ENCODE data around the gene OTUD5. TPM values are rescaled to one million over a fixed set of nuclear protein-coding genes. Genes with fewer than 3 reads are reported as not detected.

Gene OTUD5
- total RNA-seq, 1 donor from 2014 or later, result 30.8 TPM

DNA sequence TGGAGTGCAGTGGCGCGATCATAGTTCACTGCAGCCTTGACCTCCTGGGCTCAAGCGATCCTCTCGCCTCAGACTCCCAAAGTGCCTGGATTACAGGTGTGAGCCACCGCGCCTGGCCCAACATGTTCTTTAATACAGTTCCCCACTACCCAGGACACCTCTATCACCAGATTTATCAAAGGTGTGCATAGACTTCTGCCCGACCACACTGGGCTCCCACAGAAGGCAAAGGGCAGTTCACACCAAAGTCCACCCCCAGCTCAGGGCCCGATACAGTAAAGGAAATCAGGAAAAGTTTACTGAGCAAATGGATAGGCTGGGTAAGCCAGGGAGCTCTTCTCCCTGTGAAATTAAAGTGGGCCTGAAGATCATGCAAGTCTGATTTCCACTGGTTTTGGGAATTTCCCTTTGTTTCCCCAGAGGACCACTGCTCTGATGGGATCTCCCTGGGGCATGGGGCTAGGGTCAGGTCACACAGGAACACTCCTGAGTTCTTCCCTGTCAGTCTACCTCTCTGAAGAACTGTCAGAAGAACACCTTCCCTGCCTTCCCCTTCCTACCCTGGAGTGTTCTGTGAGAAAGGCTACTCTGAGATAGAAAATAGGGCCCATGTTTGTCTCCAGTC lies 20.9 kb downstream of the OTUD5 start:
- no peak for DNase-seq

DNA sequence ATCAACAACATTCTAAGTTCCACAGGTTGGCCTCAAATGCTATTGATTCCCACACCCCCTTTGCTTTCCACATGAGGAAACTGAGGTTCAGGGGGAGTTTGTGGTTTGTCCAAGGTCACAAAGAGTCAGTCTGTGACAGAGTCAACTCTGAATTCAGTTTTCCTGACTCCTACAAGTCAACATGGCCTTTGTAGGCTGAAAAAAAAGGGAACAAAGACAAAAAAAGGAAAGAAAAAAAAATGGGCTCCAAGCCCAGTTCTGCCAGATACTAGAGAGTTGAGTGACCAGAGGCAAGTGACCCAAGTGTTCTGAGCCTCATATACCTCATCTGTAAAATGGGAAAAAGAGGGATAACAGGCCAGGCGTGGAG lies 22.1 kb downstream of the OTUD5 start:
- no peak for DNase-seq

DNA sequence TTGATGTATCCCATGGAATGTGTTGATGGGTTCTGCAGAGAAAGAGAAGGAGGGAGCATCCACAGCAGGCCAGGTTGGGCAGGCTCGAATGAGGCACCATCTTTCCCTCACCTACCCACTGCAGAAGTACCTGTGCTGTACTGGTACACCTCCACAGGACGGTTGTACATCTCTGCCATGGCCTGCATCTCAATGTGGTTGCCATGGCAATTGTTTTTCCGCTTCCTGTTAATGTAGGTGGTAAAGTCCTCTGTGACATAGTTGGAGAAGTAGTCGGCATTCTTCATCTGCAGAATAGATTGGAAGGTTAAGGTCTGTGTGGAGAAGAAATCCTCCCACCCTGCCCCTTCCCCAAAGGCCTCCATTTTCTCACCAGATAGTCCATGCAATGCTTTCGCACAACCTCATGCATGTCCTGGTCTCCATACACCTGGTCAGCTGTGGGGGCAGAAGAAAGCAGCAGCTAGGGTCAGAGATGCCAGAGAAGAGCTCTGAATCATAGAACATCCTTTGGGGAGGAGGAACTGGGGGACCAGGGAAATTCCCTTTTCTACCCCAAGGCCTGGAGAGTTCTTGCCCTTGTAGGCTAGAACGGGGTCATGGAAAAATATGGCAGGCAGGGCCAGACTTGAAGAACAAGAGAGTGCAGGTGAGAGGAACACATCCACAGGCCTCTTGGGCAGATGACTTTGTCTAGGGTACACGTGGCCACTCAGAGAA lies 22.7 kb downstream of the OTUD5 start:
- DNase-seq, result no peak

DNA sequence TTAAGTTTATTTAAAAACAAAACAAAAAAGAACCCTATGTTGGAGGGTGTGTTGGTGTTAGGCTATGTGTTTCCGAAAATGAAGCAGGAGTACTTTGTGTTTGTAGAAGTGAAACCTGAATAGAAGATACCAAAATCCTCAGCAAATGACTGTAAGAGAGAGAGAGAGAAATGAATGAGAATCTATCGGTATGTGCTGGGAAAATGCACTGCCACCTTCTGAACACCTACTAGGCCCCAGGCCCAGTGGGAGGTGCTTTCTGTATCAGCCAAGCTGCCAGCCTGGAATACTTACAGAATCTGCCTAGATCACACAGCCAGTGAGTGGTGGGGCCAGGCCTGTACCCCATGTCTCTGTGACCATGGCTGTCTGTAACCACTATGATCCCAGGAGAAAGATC lies 23.6 kb downstream of the OTUD5 start:
- DNase-seq, result no peak

DNA sequence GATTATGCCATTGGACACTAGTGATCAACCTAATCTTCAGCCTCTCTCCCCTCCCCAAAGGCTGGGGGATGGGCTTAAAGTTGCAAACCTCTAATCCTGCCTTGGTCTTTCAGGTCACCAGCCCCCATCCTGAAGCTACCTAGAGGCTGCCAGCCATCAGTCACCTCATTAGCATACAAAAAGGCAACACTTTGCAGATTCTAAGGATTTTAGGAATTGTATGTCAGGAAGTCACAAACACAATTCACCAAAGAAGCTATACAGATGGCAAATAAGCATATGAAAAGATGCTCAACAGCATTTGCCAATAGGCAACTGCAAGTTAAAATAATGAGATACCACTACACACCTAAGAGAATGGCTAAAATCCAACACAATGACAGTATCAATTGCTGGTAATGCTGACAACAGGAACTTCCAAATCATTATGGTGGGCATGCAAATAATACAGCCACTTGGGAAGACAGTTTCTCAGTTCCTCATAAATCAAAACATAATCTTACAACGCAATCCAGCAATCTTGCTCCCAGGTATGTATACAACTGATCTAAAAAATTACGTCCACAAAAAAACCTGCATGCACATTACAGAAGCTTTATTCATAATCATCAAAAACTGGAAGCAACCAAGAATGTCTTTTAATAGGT lies 29.5 kb downstream of the OTUD5 start:
- DNase-seq, result no peak

DNA sequence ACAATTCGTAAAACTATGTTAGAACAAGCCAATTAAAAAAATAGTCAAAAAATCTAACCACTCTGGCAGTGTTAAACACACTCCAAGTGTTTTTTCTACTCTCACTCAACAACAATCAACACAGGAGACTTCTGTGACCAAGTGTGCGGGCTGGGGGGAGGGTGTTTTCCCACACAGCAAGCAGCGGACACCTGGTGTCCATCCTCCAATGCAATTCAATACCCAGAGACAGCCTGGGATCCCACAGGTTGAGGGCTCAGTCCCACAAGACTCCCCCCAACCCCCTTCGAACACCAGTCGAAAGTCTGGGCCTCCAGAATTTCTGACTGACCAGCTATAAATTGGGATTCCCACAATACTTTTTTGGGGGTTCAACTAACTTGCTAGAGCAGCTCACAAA lies 30.3 kb downstream of the OTUD5 start:
- DNase-seq, result no peak

DNA sequence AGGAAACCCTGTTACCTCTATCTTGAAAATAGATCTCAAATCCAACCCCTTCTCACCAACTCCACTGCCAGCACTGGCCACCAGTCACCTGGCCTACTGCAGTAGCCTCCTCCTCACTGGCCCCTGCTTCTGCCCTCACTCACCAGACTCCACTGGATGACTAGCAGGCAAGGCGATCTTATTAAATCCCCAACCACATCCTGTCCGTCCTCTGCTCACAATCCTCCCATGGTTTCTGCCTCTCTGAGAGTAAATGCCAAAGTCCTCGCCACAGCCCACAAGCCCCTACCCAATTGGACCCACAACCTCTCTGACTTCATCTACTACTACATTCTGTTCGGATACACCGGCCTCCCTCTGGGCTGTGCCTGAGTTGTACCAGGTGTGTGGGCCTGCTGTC lies 33.1 kb downstream of the OTUD5 start:
- DNase-seq, result no peak

DNA sequence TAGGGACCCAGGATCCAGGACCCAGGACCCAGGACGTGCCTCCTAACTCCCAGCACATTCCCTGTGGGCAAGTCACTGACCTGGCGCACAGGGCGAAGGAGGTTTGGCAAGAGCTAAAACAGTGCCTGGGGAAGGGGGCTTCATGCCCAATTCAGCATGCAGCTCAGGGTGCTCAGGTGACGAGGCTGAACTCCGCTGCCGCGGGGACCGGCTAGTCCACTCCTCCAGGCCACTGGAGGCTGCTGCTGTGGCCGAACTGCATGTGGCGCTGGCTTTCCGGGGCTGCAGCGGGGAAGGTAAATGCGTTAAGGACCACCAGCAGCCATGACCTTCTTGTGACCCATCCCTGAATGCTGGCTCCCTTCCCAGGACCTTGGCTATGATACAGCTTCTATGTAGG lies 33.6 kb downstream of the OTUD5 start:
- DNase-seq, result no peak

DNA sequence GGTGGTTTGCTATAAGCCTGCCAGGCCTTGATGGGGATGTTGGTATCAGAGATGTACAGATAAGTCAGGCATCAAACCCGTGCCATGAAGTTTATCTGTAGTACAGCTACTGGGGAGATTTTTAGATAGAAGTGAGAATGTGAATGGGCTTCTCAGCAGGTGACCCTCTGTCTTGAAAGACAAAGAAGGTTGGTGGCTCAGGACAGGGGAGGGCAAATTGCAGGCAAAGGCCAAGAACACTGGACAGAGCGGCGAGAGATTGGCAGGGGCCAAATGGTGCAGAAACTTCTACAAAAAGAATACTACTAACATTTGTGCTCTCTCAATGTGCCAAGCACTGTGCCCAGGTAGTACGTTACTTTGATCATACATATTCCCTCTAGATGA lies 36.7 kb downstream of the OTUD5 start:
- no peak for DNase-seq

DNA sequence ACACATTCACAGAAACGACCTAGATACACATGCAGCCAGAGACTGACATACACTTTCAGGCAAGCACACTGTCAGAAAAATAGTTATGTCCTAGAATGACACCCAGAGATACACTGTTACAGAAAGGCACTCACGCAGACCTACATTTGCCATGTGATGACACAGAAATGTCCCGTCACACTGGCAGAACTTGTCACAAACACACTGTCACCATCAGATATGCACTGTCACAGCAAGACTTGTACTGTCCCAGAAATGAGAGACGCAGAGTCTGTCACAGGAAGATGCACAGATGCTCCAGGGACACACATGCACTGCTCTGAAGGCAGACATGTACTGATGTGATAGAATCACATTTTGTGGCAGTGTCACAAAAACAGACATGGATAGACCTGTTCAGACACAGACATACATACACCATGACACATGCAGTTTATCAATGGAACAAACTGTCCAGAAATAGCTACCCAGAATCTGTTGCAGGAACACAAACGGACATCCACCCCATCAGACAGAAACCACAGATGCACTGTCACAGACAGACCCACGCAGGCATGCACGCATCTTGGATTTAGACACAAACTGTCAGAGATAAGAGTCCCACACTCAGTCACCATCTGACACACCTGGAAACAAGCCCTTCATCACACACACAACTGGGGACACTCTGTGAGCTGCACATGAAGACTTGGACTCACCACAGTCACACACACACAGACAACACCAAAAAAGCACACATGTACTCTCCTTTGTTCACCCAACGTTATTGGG lies 37.3 kb downstream of the OTUD5 start:
- DNase-seq, result no peak

DNA sequence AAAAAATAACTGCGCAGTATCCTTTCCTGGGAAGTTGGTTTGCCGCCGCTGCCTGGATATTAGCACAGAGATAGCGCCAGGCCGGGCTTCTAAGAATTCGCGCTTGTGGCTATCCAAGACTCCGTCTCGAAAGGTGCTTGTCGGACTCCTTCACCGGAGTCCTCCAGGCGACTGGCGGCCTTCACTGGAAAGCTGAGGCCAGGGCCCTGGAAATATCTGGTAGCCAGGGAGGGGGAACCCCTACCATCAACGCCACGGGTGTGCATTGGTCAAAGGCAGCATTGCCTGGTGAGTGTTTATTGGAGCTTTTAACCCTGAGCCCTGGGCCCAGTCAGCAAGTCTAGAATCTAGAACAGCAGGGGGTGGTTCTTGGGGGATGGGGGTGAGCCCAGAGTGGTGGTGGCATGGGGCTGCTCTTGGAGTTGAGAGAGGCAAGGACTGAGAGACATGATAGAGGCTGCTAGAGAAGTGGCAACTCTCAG lies 38.0 kb downstream of the OTUD5 start:
- no peak for DNase-seq

DNA sequence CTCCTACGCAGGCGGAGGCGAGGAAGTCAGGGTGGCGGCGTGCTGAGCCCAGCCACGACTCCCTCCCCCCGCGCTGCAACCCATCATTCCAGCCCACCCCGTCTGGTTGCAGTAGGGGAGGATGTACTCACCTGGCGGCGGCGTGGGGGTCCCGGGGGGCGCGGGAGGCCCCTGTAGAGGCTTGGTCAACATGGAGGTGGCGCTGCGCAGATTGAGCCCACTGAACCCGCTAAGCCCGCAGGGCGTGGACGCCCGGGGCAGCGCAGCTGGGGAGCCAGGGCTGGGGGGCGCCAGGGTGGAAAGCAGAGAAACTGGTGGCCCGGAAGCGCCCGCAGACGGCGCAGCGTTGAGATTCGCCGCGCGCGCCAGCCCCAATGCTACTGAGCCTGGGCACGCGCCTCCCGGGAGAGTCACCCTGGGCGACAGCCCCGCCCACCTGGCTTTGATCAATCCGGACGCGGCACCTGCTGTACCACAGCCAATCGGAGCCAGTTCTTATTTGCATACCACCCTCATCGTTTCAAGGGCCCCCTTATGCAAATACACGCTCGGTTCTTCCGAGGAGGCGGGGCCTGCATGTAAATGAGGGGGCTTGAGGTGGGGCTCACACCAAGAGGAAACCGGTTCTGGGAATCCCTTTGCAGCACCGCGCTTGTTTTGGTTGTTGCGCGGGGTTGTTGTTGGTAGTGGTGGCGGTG lies 38.6 kb downstream of the OTUD5 start, which contains the start of gene PIM2:
PIM2 (minus strand) TSS at position 382 of the 698 bp plus-strand sequence; CDS start at position 192, 190 bp downstream.
- DNase-seq, result peak; percentile 87

DNA sequence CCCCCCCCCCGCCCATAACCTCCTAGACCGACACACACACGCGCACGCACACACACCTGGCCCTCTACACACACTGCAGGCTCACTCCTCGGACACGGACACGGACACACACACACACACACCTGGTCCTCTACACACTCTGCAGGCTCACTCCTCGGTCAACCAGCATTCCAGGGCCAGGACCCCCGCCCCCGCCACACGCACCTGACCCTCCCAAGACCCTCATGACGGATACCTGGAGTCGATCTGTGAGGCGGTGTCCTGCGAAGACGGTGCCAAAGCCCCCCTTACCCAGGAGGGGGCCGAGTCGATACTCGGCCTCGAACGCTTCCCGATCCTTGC lies 39.1 kb downstream of the OTUD5 start:
- no peak for DNase-seq

DNA sequence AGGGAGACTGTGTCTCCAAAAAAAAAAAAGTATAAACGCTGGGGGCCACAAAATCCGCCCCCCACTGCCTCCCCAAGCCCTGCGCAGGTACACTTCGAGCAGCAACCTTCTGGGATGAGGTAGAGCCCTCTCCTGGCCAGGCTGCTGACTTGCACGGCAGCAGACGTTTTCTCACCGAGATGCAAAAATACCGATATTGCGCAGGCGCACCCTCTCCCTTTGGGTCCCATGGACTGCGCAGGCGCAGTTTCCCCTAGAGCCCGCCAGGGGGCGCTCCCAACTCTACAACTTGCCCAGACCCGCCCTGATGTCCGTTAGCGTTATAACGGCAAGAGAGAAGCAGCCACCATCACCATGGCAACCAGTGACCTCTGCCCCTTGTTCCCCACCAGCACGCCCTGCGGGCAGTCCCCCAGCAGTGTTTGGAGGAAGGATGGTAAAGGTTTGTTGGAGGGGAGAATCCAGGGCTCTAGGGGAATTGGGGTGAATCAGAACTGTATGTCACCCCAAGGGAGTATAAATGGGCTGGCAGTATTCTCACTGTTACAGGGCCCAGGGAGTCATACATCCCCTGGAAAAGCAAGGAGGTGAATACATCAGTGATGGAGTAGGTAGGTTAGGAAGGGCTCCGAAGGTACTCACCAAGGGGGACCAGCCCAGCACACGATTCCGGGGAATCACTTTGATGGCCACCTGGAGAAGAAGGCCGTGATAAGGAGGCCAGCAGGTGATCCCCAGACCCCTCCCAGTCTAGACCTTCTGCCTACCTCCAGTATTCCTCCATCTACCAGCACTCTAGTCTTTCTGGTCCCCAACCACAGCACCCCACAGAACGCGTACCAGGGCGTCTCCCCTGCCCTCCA lies 40.0 kb downstream of the OTUD5 start:
- peak; percentile 93 for DNase-seq

DNA sequence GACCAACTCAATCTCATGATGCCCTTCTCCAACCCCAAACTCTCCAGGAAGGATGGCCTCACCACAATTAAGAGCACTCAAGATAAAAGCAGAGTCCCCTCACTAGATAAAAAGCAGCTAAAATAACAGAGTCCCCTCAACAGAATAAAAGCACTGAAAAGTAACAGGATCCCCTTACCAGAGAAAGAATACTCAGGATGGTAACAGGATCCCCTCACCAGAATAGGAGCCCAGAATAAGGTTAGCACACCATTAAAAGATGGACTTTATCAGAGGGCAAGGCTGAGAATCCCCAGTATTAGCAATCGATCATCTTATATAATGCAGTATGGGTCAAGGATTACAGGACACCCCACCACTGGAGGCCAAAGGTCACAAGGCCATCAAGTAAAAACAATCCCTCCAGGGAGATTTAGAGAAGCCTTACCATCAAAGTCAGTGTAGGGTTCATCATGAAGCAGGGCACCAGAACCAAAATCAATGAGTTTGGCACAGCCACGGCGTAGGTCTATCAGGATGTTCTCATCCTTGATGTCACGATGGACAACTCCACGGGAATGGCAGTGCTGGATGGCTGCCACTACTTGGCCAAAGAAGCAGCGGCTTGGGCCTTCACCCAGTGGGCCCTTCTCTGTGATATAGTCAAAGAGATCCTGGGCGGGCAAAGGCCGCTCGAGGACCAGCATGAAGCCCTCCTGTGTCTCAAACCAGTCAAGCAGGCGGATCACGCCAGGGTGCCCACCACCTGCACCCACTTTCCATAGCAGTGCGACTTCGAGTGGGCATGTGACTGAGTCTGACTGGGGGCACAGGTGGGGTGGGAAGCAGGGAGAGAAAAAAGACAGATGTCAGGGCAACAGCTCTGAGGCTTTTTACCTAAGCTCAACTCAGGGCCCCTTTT lies 42.6 kb downstream of the OTUD5 start:
- no peak for DNase-seq

DNA sequence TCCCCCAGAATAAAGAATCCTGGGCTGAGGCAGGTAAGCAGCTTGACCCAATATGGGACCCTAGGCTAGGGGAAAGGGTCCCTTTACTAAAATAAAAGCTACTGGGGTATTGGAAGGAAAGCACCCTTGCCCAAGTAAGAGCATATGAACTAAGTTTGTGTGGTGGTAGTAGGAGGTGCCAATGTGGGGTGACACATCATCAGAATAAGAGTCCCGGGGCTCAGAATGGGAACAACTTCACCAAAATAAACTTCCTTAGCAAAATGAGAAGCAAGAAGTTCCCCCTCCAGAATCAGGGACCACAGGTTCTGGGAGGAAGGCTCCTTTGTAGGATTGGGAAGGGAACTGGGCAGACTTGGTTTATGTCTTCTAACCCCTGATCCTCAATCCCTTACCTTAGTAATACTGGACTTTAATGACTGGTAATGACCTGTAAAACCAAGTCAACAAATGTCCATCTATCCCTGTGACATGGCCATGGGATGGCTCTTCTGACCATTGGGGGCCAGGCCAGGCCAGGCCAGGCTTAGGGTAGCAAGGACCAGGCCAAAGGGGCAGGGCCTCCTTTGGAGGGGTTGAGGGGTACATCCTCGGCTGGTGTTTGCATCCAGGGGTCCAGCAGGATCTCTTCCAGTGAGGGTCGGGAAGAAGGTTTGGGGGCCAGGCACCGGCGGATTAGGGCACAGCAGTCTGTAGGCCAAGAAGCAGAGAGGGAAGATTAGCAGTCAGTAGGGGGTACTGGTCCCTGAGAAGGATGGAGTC lies 43.6 kb downstream of the OTUD5 start:
- no peak for DNase-seq

DNA sequence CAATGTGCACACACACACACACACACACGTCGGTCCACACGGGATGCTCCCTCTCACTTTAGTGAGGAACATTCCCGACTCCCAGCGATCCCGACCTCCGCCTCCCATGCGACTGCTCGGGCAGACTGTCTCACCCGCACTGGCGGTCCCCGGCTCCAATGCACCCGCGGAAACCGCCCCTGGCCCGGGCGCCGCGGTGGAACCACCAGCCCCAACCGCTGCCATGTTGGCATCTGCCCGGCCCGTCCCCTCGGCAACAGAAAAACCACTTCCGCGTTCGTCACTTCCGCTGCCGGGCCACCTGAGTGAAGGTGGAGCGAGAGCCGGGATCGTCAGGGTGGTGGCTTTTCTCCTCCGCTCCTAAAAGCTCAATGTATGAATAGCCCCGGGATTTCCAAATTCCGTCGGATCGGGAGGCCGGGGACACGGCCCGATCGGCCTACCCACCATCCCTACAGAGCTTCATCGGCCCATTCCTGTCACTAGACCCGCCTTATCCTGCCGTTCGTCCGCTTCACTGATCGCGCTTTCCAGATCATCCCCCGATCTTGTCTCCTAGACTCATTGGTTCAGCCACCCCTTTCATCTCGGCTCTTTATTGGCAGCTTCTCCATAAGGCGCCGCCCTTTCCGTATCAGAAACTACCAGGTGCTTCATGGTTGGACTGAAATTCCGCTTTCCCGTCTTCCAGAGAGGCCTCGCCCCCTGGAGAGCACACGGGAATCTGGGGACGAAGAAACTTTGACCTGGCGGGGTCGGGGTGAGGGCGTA lies 45.8 kb downstream of the OTUD5 start, which contains the start of gene SLC35A2:
SLC35A2 (minus strand) TSS at position 235 of the 771 bp plus-strand sequence; CDS start at position 225, 10 bp downstream.
- DNase-seq, result peak; percentile 85

DNA sequence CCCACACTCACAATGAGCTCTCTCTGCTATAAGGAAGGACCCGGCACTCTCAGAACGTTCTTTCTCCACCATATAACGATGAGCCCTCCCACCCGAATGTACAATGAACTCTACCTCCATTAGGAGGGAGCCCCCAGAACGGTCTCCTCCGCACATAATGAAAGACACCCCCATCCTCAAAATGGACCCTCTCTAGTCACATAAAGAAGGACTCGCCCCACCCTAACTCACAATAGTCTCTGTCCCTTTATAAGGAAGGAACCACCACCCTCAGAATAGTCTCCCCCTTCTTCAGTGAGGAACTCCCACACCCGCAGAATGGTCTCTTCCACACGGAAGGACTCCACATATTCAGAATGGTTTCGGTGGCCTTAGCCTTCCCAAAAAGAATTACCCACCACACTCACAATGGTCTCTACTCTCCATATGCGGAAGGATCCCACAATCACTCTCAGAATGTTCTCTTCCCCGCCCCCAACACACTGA lies 46.4 kb downstream of the OTUD5 start:
- DNase-seq, result peak; percentile 3

Measured in tongue (tissue), 2 donors.